HG03159 (cell line): ENCODE data around the gene SPIN1.

Source experiments
- ATAC-seq: cut with Tn5 transposase; IDR thresholded peaks from one replicate; pipeline ENCODE4 v1.9.1; 2021; ENCODE audit warnings: mild to moderate bottlenecking, moderate library complexity; ENCODE audit not compliant: unreplicated experiment

The SPIN1 gene

GRCh38 chr9:88488166-88488565 is 99.9 kb downstream of the SPIN1 start:
- no peak for ATAC-seq

GRCh38 chr9:88494983-88495721 is 106.9 kb downstream of the SPIN1 start:
- ATAC-seq, result no peak

DNA sequence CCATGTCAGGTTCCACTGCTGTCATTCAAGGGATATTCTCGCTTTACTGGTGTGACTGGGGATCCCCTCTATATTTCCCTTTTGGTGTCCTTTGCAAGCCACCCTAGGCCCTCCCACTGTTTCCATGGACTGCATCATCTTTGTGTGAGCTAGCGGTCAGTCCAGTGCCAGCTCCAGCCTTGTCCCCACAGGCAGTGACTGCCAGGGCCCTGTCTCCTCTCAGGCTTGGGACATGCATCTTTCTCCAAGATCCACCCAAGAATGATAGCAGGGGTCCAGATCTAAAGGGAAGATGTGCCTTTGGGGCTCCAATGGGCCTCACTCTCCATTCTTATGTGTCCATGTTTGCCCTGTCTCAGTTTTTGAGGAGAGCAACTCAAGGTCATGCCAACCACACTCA is 109.0 kb downstream of the SPIN1 start:
- ATAC-seq, result no peak

DNA sequence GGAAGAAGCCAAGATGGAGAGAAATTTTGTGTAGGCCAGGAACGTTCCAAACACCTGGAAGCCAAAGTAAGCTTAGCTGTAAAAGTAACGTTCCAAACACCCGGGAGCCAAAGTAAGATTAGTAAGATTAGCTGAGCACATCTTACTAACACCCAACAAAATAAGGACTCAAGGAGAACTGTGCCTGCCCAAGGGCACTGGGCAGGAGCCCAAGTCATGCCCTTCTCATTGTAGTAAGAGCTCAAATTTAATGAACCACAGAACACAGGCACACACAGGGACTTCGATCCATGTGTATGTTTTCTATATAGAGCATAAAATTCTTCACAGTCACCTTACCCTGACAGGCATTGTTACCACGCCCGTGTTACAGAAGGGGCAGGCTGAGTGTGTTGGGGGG is 110.6 kb downstream of the SPIN1 start:
- ATAC-seq, result no peak

- ATAC-seq, result no peak
These were observed 112.8 kb downstream of the SPIN1 start for GRCh38 chr9:88501086-88501485.

- no peak for ATAC-seq
These were observed 114.3 kb downstream of the SPIN1 start for GRCh38 chr9:88502552-88503034.

- ATAC-seq, result no peak
These were observed 115.0 kb downstream of the SPIN1 start for GRCh38 chr9:88503081-88503844.

DNA sequence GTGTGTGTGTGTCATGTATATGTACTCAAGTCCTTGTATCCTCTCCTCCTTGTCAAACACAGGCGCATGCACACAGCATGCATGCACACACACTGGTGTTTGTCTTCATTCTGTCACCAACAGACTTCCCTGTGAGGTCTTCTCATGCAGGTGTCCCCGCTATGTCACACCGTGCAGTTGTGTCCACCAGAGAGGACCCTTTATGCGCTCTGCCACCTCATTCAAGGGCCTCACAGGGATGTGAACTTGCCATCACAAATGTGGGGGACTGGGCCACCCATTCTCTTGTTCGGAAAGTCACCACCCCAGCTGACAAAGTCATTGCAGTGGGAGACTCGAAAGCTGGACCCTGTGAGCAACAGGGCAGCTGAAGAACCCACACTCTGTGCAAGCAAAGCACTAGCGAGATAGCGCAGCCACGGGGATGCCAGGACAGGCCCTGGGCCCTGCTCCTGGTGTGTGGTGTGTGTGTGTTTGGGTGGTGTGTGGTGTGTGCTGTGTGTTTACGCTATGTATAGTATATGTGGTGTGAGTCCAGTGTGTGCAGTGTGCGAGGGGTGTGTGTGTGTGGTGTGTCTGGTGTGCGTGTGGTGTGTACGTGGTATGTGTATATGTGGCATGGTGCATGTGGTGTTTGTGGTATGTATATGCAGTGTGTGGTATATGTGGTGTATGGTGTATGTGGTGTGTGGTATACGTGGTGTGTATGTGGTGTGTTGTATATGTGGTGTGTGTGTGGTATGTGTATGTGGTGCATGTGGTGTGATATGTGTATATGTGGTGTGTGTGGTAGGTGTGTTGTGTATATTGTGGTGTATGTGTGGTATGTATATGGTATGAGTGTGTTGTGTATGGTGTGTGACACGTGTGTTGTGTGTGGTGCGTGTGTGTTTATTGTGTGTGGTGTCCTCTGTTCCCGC is 115.9 kb downstream of the SPIN1 start:
- no peak for ATAC-seq

DNA sequence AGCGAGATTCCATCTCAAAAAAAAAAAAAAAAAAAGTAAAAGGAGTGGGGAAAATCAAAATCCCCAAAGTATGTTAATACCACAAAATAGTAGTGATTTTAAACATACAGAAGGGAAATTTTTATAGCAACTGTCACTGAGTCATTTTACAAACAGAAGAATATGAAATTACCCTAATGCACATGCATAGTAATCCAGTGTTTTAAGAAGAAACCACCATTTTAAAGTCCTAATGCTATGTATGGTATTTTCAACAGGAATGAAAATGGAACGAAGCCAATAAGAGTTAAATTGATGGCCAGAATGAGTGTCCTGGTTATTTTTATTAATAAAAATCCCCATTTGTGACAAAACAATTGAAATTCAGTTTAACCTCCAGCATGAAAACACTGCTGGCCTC is 120.1 kb downstream of the SPIN1 start:
- no peak for ATAC-seq

DNA sequence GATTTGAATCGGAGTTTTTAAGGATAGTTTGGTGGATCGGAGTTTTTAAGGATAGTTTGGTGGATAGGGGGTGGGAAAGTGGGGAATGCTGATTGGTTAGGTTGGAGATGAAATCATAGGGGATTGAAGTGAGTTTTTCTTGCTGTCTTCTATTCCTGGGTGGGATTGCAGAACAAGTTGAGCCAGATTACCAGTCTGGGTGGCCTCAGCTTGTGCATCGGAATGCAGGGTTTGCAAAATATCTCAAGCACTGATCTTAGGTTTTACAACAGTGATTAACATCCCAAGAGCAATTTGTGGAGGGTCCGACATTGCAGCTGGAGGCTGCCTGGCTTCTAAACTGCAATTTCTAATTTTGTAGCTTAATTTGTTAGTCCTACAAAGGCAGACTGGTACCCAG is 123.7 kb downstream of the SPIN1 start:
- ATAC-seq, result no peak

DNA sequence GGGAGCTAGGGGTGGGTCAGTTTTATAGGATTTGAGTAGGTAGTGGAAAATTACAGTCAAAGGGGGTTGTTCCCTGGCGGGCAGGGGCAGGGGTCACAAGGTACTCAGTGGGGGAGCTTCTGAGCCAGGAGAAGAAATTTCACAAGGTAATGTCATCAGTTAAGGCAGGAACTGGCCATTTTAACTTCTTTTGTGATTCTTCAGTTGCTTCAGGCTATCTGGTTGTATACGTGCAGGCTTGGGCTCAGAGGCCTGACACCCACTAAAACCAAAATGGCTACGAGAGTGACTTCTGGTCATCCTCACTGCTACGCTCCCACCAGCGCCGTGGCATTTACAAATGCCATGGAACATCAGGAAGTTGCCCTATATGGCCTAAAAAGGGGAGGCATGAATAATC is 126.0 kb downstream of the SPIN1 start:
- ATAC-seq, result no peak

DNA sequence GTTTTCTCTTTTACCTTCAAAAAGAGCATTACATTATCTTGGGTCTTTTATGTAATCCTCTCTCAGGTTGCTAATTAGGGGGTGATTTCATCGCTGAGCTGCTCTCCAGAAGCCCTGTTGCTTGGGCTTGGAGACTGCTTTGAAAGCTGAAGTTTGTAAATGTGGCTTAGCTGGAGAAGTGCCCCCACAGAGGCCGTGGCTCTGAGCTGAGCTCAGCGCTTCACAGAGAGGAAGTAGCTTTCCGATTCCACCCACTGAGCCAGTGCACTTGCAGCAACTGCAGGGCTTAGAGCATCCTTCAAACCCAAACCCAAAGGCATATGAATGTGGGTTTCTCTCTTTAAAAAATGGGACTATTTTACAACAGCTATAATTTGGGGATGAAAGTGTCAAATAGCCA is 133.1 kb downstream of the SPIN1 start:
- no peak for ATAC-seq

DNA sequence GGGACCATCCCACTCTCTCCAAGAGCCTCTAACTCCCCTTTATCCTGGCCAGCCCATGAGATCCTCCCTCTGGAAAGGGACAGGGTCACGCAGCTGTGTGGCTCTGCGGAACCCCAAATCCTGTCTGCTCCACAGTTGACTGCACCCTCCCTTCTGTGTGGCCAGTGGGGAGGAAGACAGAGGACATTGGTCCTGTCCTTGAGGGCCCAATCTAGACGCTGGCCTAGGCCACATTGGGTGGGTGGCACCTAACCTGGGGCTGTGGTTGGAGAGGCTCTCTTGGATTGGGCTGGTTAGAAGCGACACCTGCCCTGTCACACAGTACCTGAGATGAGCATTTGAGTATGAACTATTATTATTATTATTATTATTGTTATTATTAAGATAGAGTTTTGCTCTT is 134.1 kb downstream of the SPIN1 start:
- ATAC-seq, result no peak

GRCh38 chr9:88523056-88523455 is 134.8 kb downstream of the SPIN1 start:
- no peak for ATAC-seq

- ATAC-seq, result no peak
These were observed 136.7 kb downstream of the SPIN1 start for GRCh38 chr9:88524911-88525310.

DNA sequence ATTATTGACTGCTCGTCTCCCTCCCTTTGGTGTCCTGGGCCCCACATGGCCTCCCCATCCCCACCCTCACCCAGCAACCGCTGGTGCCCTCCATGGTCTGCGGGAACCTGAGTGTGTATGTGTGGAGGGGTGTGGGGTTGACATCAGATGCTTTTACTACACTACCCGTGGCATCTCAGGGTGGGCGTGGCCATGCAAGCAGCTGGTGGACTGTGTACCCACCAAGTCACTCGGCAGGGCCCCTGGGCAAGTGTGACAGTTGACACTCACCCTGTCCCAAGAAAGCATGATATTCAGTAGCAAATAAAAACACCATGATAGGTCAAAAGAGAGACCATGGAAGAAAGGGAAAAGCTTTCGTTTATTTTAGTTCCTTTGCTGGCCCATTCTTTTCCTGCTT is 139.4 kb downstream of the SPIN1 start:
- no peak for ATAC-seq
